Activated effector memory CD4-positive, alpha-beta T cell treated with Interleukin-2 at 50 U/mL for 16 hours (primary cell): ENCODE data around the gene GZMM.

Source experiments
- DNase-seq: peaks from one replicate; pipeline ENCODE4 v3.0.0-alpha.2; 2020

The GZMM gene

GRCh38 chr19:512547-513365 is 31.1 kb upstream of the GZMM start:
- DNase-seq = no peak

GRCh38 chr19:513368-514165 is 30.3 kb upstream of the GZMM start:
- no peak for DNase-seq

DNA sequence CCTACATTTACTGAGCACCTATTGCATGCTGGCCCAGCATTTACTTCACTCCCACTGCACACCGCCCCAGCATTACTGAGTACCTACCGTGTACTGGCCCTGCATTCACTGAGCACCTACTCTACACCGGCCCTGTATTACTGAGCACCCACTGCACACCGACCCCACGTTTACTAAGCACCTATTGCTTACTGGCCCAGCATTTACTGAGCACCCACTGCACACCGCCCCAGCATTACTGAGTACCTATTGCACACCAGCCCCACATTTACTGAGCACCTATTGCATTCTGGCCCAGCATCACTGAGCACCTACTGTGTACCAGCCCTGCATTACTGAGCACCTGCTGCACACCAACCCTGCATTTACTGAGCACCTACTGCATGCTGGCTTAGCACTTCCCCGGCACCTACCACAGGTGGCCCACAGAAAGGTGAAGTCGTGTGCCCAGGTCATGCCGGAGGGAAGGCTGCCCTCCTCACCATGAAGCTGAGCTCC is 29.6 kb upstream of the GZMM start:
- DNase-seq = no peak

DNA sequence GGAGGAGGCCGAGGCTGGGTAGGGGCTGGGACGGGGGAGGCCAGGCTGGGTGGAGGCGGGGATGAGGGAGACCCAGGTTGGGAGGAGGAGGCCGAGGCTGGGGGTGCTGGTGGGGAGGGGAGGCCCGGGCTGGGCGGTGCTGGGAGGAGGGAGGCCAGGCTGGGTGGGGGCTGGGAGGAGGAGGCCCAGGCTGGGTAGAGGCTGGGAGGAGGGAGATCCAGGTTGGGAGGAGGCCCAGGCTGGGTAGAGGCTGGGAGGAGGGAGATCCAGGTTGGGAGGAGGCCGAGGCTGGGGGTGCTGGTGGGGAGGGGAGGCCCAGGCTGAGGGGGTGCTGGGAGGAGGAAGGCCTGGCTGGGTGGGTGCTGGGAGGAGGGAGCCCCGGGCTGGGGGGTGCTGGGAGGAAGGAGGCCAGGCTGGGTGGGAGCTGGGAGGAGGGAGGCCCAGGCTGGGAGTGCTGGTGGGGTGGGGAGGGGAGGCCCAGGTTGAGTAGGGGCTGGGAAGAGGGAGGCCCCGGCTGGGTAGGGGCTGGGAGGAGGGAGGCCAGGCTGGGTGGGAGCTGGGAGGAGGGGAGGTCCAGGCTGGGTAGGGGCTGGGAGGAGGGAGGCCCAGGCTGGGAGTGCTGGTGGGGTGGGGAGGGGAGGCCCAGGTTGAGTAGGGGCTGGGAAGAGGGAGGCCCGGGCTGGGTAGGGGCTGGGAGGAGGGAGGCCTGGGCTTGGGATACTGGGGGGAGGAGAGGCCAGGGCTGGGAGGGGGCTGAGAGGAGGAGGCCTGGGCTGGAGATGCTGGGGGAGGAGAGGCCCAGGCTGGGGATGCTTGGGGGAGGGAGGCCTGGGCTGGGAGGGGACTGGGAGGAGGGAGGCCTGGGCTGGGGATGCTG is 25.9 kb upstream of the GZMM start:
- DNase-seq = no peak

- peak; percentile 56 for DNase-seq
Measured at GRCh38 chr19:518598-519231, 25.1 kb upstream of the GZMM start.

DNA sequence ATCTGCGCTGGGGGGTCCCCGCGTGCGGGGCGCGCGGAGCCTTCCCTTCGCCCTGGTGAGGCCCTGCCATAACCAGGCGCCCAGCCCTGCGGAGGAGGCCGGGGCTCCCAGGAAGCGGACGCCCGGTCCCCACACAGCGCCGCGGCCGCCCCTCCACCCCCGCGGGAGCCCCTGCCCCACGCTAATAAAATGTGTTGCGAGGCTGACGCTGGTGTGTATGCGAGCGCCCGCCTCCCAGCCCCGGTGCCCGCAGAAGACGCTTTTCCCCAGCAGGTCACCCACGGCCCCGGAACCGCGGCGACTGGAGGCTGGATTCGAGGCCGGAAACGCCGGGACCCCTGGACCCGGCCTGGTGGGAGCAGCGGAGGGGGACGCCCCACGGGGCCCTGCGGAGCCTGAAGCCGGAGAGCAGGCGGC is 24.4 kb upstream of the GZMM start:
- no peak for DNase-seq

GRCh38 chr19:522726-523125 is 21.1 kb upstream of the GZMM start:
- no peak for DNase-seq

DNA sequence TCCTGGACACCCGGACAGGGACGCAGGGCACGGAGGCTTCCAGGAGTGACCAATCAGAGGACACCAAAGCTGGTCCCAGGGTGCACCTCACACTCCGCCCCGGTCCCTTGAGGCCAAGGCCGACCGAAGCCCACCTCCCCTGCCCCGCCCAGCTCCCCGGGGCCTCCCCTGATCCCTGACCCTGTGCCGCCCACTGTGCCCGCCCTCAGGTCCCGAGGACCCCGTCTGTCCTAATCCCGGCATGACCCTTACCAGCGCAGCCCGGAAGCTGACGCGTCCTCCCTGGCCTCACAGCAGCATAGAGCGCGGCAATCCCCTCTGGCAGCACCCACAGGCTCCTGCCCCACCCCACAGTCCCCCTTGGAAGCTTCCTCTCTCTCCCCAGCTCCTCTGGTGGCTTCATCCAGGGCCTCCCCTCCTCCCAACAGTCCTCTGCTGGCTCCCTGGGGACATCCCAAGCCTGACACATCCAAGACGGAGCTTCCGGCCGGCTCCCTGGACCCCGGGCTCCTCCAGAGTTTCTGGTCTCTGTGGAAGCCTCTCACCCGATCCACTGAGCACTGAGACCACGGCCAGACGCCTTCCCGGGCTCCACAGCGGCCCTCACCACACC is 19.7 kb upstream of the GZMM start:
- DNase-seq = no peak

DNA sequence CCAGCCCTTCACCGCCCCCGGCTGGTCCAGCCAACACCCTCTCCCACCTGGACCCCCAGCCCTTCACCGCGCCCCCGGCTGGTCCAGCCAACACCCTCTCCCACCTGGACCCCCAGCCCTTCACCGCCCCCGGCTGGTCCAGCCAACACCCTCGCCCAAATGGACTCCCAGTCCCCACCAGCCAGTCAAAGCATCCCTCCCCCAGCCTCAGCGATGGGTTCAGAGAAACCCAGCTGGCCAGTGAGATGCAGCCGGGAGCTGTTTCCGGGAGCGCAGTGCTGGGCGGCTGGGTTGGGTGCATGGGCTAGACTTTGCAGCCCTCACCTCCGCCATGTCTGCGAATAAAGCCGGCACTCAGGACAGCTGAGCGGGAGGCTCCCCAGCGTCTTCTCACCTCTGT is 18.8 kb upstream of the GZMM start:
- no peak for DNase-seq

GRCh38 chr19:525857-526419 is 17.9 kb upstream of the GZMM start:
- DNase-seq = no peak

DNA sequence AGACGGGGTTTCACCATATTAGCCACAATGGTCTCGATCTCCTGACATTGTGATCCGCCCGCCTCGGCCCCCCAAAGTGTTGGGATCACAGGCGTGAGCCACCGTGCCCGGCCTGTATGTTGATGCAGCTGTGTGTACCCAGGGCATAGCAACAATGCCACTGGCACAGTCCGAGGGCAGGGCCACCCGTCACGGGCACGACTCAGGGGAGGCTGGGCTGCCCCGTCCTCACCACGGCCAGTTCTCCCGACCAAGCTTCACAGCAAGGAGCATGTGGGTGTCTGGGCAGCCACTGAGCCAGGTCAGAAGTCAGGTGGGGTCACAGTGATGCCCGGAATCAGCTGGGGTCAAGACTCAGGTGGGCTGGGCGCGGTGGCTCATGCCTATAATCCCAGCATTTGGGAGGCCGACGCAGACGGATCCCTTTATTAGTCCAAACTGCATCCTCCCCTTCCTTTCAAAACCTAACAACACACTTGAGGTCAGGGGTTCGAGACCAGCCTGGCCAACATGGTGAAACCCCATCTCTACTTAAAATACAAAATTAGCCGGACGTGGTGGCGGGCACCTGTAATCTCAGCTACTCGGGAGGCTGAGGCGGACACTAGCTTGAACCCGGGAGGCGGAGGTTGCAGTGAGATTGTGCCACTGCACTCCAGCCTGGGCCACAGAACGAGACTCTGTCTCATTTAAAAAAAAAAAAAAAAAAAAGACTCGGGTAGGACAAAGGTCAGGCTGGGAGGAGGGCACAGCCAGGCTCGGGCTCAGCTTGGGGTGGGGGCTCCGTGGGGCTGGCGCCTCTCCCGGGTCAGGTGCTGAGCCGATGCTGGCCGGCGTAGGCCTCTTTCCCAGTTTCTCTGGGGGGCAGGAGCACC is 13.5 kb upstream of the GZMM start:
- no peak for DNase-seq

GRCh38 chr19:531009-531752 is 12.7 kb upstream of the GZMM start:
- peak; percentile 87 for DNase-seq

GRCh38 chr19:531753-532560 is 11.9 kb upstream of the GZMM start, which contains the start of gene CDC34:
TSS of gene CDC34 (plus strand) at chr19:531760. CDS start at chr19:531932, 172 bp downstream.
- no peak for DNase-seq

- DNase-seq = peak; percentile 14
Measured at GRCh38 chr19:532561-533363, 11.1 kb upstream of the GZMM start.

DNA sequence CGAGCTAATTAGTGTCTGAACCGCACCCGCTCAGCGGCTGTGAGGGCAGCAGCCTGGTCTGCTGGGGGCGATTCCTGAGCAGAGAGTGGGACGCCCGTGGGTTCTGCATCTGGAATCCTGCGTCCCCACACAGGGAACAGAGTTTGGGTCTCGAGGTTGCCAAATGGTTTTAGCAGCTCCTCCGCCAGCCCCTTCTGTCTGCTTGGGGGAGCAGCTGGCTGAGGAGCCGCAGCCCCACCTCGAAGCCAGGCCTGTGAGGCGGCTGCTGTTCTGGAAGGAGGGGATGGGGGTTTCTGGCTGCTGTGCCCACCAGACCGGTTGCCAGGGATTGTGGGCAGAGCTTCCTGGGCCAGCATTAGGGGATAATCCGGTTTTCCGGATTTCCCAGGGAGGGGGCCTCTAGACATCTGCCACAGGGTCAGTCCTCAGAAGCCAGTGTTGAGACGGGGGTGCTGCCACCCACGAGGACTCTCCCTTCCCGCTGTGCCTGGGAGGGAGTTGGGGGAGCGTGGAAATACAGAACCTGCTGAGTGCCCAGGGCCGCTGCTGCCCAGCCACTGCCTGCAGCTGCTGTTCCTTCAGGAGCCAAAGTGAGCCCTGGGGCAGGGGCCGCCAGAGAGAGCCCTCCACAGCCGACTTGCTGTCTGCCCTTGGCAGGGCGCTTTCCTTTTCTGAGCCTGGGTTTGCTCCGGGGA is 10.3 kb upstream of the GZMM start:
- no peak for DNase-seq

GRCh38 chr19:534088-534487 is 9.8 kb upstream of the GZMM start:
- no peak for DNase-seq
